Measurements from ENCODE around the gene C1orf226. TPM values are rescaled to one million over a fixed set of nuclear protein-coding genes. Genes with fewer than 3 reads are reported as not detected.

C1orf226 gene
- total and polyA plus RNA-seq, 9 of the 15 experiments (the other 6 are each of a cell fraction or from before 2014, with no cell fraction given) = 0.10 to 1.4 (median 0.47) TPM

GRCh38 chr1:162351246-162351842 lies 30.2 kb upstream of the C1orf226 start (continued):
- TF ChIP-seq, protein P1, sequence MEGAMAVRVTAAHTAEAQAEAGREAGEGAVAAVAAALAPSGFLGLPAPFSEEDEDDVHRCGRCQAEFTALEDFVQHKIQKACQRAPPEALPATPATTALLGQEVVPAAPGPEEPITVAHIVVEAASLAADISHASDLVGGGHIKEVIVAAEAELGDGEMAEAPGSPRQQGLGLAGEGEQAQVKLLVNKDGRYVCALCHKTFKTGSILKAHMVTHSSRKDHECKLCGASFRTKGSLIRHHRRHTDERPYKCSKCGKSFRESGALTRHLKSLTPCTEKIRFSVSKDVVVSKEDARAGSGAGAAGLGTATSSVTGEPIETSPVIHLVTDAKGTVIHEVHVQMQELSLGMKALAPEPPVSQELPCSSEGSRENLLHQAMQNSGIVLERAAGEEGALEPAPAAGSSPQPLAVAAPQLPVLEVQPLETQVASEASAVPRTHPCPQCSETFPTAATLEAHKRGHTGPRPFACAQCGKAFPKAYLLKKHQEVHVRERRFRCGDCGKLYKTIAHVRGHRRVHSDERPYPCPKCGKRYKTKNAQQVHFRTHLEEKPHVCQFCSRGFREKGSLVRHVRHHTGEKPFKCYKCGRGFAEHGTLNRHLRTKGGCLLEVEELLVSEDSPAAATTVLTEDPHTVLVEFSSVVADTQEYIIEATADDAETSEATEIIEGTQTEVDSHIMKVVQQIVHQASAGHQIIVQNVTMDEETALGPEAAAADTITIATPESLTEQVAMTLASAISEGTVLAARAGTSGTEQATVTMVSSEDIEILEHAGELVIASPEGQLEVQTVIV (CRISPR knock-in tag; IDR thresholded peaks at IDR 0.05; ENCODE audit: borderline replicate concordance) = no peak
- no peak for TF ChIP-seq ZNF280B (CRISPR knock-in tag; IDR thresholded peaks at IDR 0.05)
- no peak for TF ChIP-seq ZBTB40 (IDR thresholded peaks at IDR 0.05)
- no peak for TF ChIP-seq ZBTB40 (CRISPR knock-in tag; IDR thresholded peaks at IDR 0.05)
- TF ChIP-seq RUNX1 (IDR thresholded peaks at IDR 0.05; ENCODE audit: low read depth) = no peak
- TF ChIP-seq FOXJ2 (tag; IDR thresholded peaks at IDR 0.05) = no peak
- TF ChIP-seq MTF1 (CRISPR knock-in tag; IDR thresholded peaks at IDR 0.05; ENCODE audit: borderline replicate concordance) = no peak
- TF ChIP-seq MCM3 (IDR thresholded peaks at IDR 0.05) = no peak
- no peak for TF ChIP-seq PRDM10 (IDR thresholded peaks at IDR 0.05; ENCODE audit: partially characterized antibody)
- TF ChIP-seq HMG20B (CRISPR knock-in tag; IDR thresholded peaks at IDR 0.05) = no peak
- TF ChIP-seq CTBP1 (IDR thresholded peaks at IDR 0.05; ENCODE audit: borderline replicate concordance) = peak; percentile 77
